Cardiac fibroblast (primary cell): ENCODE data around the gene PPP2CA.
A peak's percentile ranks its signal among the peaks of the same experiment; 100 is the strongest.

Experiments used
- DNase-seq, 2 donors: peaks; one replicate each; pipeline versions ENCODE4 v3.0.0 to v3.0.0-alpha.2; 2010; ENCODE audit warnings: low read depth in 2 of 2
- H3K4me3 ChIP-seq, 2 donors: replicated peaks in 1 of 2; 1 replicate in 1 of 2; 2 replicates in 1 of 2; pipeline ENCODE4 v1.5.1; 2011; ENCODE audit warnings: low read depth in 2 of 2, low read length in 2 of 2, mild to moderate bottlenecking in 2 of 2, moderate library complexity in 1 of 2
- CTCF ChIP-seq: IDR thresholded peaks from one replicate; pipeline ENCODE4 v1.5.1; 2011; ENCODE audit warnings: low read depth, mild to moderate bottlenecking, low read length, inconsistent platforms

The PPP2CA gene

GRCh38 chr5:134175921-134176510, 49.9 kb downstream of the PPP2CA start:
- peak overlapping the region; percentile 86 to 94 for H3K4me3 ChIP-seq
- peak; percentile 22 to 41 for DNase-seq
- no peak for TF ChIP-seq CTCF

- DNase-seq = peak; percentile 55 to 66
- TF ChIP-seq CTCF = no peak
- peak overlapping the region; percentile 86 to 94 for H3K4me3 ChIP-seq
These were observed 50.7 kb downstream of the PPP2CA start for GRCh38 chr5:134174841-134175839.

GRCh38 chr5:134171972-134172371, 53.9 kb downstream of the PPP2CA start:
- DNase-seq = no peak
- TF ChIP-seq CTCF = no peak
- no peak overlapping the region for H3K4me3 ChIP-seq

- H3K4me3 ChIP-seq = no peak overlapping the region
- no peak for TF ChIP-seq CTCF
- no peak for DNase-seq
These were observed 63.3 kb downstream of the PPP2CA start for GRCh38 chr5:134162592-134162991.

- TF ChIP-seq CTCF = no peak
These were observed 64.1 kb downstream of the PPP2CA start for GRCh38 chr5:134161513-134162395.

GRCh38 chr5:134153657-134154056, 72.2 kb downstream of the PPP2CA start:
- H3K4me3 ChIP-seq = no peak overlapping the region
- DNase-seq = no peak
- TF ChIP-seq CTCF = no peak

More at GRCh38 chr5:134161513-134162395, 64.1 kb downstream of the PPP2CA start:
- H3K4me3 ChIP-seq = no peak overlapping the region
- no peak for DNase-seq
